Measurements from ENCODE around the gene ATAD3C. TPM values are rescaled to one million over a fixed set of nuclear protein-coding genes. Genes with fewer than 3 reads are reported as not detected.
"Not testable (repeated sequence)": the region's sequence is repeated elsewhere in the genome, so short reads cannot be mapped to it uniquely, and the experiment has no call there.

The ATAD3C gene
- total RNA-seq, 2 donors from 2014 or later: 0.16 to 0.64 TPM

DNA sequence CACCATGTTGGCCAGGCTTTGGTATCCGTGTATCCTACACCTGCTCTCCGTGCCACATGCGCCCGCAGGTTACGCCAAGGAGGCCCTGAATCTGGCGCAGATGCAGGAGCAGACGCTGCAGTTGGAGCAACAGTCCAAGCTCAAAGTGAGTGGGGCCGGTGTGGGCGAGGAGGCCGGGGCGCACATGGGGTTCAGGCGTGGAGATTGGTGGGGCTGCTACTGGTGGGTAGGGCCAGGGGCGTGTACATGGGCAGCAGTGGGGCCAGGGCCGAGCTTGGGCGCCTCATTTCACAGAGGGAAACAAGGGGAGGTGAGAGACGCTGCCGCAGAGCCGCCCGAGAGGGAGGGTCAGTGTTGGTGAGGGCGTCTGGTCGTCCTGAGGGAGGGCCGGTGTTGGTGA lies 27.7 kb downstream of the ATAD3C start:
- no peak for DNase-seq
- peaks cover 6% of the 10 kb centered on the region for H3K4me1 ChIP-seq
- no peaks in the 10 kb centered on the region for H3K27me3 ChIP-seq
- no peak overlapping the region for H3K9ac ChIP-seq (ENCODE audit: low read depth in 2 of 2, low read length in 2 of 2)
- H3K4me3 ChIP-seq: no peak overlapping the region
- H3K36me3 ChIP-seq: no peaks in the 10 kb centered on the region
- TF ChIP-seq, protein P1, sequence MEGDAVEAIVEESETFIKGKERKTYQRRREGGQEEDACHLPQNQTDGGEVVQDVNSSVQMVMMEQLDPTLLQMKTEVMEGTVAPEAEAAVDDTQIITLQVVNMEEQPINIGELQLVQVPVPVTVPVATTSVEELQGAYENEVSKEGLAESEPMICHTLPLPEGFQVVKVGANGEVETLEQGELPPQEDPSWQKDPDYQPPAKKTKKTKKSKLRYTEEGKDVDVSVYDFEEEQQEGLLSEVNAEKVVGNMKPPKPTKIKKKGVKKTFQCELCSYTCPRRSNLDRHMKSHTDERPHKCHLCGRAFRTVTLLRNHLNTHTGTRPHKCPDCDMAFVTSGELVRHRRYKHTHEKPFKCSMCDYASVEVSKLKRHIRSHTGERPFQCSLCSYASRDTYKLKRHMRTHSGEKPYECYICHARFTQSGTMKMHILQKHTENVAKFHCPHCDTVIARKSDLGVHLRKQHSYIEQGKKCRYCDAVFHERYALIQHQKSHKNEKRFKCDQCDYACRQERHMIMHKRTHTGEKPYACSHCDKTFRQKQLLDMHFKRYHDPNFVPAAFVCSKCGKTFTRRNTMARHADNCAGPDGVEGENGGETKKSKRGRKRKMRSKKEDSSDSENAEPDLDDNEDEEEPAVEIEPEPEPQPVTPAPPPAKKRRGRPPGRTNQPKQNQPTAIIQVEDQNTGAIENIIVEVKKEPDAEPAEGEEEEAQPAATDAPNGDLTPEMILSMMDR (IDR thresholded peaks at IDR 0.05): no peak
- H3K9me3 ChIP-seq: no peaks in the 10 kb centered on the region
- H3K27ac ChIP-seq: no peak overlapping the region
- intact Hi-C loops (cut with DNase I): no loop called here

DNA sequence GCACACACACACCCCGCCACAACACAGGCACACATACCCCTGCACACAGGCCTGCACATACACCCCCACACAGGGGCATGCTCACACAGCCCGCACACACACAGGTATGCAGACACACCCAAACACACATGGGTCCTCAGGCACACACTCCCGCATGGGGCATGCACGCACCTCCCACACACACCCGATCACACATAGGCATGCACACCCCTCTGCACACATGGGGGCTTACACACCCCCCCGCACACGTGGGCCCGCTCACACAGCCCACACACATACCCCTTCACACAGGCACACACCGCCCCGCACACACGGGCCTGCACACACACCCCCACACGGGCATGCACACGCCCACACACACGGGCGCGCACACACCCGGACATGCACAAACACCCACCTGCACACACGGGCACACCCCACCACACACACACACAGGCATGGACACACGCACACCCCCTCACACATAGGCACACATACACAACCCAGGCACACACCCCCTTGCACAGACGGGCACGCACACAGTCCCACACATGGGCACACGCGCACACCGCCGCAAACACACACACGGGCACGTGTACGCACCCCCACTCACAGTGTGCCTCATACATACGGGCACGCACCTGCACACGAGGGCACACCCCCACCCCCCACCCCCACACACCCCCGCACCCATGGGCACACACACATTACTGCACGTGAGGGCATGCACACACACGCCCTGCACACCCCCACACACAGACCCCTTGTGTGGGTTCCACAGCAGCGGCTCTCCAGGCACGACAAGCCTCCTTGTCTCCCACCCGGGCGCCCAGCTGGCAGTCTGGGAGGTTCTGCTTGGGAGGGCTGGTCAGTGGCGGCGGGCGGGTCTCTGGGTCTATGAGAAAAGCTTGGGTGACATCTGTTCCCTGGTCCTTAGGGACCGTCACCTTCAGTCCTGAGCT lies 30.3 kb downstream of the ATAD3C start:
- Histone ChIP-seq H3K9me3 (no peaks in the 10 kb centered on the region), H3K36me3 (peaks cover 5% of the 10 kb centered on the region), H3K27ac (no peak overlapping the region), H3K4me3 (no peak overlapping the region), H3K4me1 (no peaks in the 10 kb centered on the region), H3K9ac (ENCODE audit: low read depth in 2 of 2, low read length in 2 of 2) (no peak overlapping the region), H3K27me3 (no peaks in the 10 kb centered on the region)
- intact Hi-C loops (cut with DNase I): no loop called here
- TF ChIP-seq, protein P1 (IDR thresholded peaks at IDR 0.05): no peak
- no peak for DNase-seq

DNA sequence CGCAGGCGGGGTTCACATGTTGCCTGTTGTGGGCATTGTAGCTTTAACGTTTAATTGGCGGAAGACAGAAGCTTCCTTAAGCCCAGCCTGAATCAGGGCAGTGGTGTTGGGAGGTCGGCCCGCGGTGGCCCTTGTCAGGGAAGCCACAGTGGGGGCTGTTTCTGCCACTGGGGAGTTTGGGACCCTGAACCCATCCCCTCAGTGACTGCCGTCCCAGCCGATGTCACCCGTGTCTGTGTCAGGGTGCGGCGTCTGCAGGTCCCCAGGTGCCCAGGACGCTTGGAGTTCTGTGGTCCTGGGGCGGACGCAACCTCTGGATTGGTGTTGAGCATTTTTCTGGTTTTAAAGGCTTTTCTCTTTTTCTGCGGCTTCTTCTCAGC lies 31.0 kb downstream of the ATAD3C start:
- H3K27me3 ChIP-seq; H3K4me3 ChIP-seq; intact Hi-C loops (cut with DNase I); H3K27ac ChIP-seq; H3K9me3 ChIP-seq; H3K36me3 ChIP-seq; H3K4me1 ChIP-seq; DNase-seq; H3K9ac ChIP-seq (ENCODE audit: low read depth in 2 of 2, low read length in 2 of 2): not testable (repeated sequence)

DNA sequence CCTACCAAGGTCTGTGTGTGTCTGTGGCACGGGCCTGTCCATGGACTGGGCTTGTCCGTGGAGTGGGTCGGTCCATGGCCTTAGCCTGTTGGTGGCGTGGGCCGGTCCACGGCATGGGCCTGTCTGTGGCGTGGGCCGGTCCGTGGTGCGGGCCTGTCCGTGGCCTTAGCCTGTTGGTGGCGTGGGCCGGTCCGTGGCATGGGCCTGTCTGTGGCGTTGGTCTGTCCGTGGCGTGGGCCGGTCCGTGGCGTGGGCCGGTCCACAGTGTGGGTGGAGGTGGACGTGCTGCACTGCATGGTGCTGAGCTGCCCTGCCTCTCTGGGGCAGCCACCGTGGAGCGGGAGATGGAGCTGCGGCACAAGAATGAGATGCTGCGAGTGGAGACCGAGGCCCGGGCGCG lies 32.3 kb downstream of the ATAD3C start:
- H3K9me3 ChIP-seq; H3K27ac ChIP-seq; intact Hi-C loops (cut with DNase I); H3K4me1 ChIP-seq; DNase-seq; H3K36me3 ChIP-seq; H3K9ac ChIP-seq (ENCODE audit: low read depth in 2 of 2, low read length in 2 of 2); H3K4me3 ChIP-seq; H3K27me3 ChIP-seq: not testable (repeated sequence)

DNA sequence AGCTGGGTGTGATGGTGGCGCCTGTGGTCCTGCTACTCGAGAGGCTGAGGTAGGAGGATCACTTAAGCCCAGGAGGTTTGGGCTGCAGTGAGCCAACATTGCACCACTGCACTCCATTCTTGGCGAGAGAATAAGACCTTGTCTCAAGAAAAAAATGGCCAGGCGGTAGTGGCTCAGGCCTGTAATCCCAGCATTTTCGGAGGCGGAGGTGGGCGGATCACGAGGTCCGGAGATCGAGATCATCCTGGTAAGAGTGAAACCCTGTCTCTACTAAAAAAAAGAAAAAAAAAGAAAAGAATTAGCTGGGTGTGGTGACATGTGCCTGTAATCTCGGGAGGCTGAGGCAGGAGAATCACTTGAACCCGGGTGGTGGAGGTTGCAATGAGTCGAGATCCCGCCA lies 33.4 kb downstream of the ATAD3C start:
- Histone ChIP-seq H3K4me3 (no peak overlapping the region), H3K36me3 (peaks cover 5% of the 10 kb centered on the region), H3K9ac (ENCODE audit: low read depth in 2 of 2, low read length in 2 of 2) (no peak overlapping the region), H3K27ac (no peak overlapping the region), H3K9me3 (no peaks in the 10 kb centered on the region), H3K27me3 (no peaks in the 10 kb centered on the region), H3K4me1 (no peaks in the 10 kb centered on the region)
- intact Hi-C loops (cut with DNase I): no loop called here
- TF ChIP-seq, protein P1 (IDR thresholded peaks at IDR 0.05): no peak
- no peak for DNase-seq

DNA sequence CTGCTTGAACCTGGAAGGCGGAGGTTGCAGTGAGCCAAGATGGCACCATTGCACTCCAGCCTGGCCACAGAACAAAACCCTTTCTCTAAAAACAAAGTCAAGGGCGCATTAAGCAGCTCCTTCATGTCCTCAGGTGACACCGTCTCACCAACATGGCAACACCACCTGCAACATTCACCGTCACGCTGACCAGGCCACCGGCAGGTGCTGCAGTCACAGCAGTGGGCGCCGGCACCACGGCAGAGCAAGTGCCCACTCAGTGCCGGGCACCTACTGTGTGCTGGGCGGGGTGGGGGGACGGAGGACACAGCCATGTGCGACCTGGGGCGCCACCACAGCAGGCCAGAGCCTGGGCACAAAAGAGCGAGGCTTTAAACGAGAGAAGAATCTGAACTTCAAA lies 34.2 kb downstream of the ATAD3C start:
- TF ChIP-seq, protein P1 (IDR thresholded peaks at IDR 0.05): no peak
- Histone ChIP-seq H3K4me3 (no peak overlapping the region), H3K9ac (ENCODE audit: low read depth in 2 of 2, low read length in 2 of 2) (no peak overlapping the region), H3K27ac (no peak overlapping the region), H3K27me3 (no peaks in the 10 kb centered on the region), H3K4me1 (no peaks in the 10 kb centered on the region), H3K36me3 (peaks cover 5% of the 10 kb centered on the region), H3K9me3 (no peaks in the 10 kb centered on the region)
- DNase-seq: no peak
- intact Hi-C loops (cut with DNase I): no loop called here

DNA sequence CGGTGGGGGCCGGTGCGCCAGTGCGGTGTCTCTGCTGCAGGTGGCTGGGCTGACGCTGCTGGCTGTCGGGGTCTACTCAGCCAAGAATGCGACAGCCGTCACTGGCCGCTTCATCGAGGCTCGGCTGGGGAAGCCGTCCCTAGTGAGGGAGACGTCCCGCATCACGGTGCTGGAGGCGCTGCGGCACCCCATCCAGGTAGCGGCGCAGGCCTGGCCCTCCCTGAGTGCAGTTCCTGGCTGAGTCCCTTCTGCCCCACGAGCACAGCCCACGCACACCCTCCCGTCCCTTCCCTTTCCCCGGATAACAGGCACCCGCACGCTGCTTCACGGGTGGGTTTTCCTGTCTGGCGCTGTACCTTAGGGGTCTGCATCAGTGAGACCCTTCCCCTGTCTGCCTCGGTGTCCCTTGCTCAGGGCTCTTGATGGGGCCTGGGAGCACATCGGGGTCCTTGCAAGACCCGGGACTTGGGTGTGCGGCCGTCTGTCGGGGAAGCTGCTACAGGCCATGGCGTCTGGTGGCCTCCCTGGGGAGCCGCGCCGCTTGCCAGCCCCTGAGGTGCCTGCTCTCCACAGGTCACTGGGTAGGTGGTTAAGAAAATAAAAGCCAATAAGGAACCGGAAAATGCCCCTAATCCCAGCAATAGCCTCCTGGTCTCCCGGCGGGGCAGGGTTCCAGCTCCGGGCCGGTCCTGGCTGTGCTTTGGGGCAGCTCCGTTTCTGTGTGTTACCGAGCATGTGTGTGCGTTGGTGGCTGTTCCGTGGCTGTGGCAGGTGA lies 35.7 kb downstream of the ATAD3C start:
- H3K27ac ChIP-seq; H3K4me3 ChIP-seq; H3K4me1 ChIP-seq; intact Hi-C loops (cut with DNase I); H3K27me3 ChIP-seq; H3K9me3 ChIP-seq; H3K9ac ChIP-seq (ENCODE audit: low read depth in 2 of 2, low read length in 2 of 2); DNase-seq: not testable (repeated sequence)
- H3K36me3 ChIP-seq: peaks cover 13% of the 10 kb centered on the region

DNA sequence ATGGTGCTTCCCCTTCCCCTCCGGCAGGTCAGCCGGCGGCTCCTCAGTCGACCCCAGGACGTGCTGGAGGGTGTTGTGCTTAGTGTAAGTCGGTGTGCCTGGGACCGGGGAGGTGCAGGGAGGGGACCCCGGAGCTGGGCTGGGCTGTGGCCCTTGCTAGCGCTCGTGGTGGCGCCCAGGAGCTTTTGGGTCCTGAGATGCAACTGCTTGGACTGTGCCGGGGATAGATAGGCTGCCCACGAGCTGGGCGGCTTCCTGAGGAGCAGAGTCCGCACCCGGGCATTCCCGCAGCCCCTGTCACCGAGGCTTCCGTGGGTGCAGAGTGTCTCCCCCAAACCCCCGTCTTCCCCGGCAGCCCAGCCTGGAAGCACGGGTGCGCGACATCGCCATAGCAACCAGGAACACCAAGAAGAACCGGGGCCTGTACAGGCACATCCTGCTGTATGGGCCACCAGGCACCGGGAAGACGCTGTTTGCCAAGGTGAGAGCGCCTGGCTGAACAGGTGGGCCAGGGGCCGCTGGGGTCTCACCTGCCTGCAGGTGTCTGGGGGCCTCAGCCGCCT lies 36.3 kb downstream of the ATAD3C start:
- H3K9me3 ChIP-seq; H3K27me3 ChIP-seq; H3K4me3 ChIP-seq; H3K9ac ChIP-seq (ENCODE audit: low read depth in 2 of 2, low read length in 2 of 2); DNase-seq; H3K27ac ChIP-seq; H3K4me1 ChIP-seq; intact Hi-C loops (cut with DNase I): not testable (repeated sequence)
- peaks cover 13% of the 10 kb centered on the region for H3K36me3 ChIP-seq

Data from colonic mucosa (tissue), 4 donors.